ENCODE results near the gene SIRPB2. TPM values are rescaled to one million over a fixed set of nuclear protein-coding genes. Genes with fewer than 3 reads are reported as not detected.

The SIRPB2 gene
- total RNA-seq, 4 donors from 2014 or later, result 8.5 to 53.7 (median 27.5) TPM

DNA sequence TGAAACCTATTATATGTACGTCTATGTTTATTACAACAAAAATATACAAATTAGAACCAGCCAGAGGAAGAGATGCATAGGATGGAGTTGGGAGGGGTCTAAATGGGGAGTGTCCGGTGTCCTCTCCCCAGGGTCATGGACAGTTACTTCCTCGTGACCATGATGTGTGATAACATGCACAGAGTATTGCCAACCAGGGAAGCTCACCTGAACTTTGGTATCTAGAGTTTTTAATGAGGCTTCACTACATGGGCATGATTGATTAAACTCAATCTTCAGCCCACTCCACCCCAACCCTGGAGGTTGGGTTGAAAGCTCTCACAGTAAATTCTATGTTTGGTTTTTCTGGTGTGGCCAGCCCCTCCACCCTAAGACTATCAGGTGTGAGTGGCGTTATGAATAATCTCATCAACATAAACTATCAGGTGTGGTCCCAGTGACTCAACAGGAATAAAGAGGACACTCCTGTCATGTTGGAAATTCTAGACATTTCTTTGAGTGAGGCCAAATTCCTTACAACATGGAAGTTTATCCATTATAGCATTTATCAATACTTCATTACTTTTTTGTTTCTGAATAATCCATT, 62.0 kb downstream of the SIRPB2 start:
- TF ChIP-seq, protein P1, sequence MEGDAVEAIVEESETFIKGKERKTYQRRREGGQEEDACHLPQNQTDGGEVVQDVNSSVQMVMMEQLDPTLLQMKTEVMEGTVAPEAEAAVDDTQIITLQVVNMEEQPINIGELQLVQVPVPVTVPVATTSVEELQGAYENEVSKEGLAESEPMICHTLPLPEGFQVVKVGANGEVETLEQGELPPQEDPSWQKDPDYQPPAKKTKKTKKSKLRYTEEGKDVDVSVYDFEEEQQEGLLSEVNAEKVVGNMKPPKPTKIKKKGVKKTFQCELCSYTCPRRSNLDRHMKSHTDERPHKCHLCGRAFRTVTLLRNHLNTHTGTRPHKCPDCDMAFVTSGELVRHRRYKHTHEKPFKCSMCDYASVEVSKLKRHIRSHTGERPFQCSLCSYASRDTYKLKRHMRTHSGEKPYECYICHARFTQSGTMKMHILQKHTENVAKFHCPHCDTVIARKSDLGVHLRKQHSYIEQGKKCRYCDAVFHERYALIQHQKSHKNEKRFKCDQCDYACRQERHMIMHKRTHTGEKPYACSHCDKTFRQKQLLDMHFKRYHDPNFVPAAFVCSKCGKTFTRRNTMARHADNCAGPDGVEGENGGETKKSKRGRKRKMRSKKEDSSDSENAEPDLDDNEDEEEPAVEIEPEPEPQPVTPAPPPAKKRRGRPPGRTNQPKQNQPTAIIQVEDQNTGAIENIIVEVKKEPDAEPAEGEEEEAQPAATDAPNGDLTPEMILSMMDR (IDR thresholded peaks at IDR 0.05; ENCODE audit: low read depth), result no peak

DNA sequence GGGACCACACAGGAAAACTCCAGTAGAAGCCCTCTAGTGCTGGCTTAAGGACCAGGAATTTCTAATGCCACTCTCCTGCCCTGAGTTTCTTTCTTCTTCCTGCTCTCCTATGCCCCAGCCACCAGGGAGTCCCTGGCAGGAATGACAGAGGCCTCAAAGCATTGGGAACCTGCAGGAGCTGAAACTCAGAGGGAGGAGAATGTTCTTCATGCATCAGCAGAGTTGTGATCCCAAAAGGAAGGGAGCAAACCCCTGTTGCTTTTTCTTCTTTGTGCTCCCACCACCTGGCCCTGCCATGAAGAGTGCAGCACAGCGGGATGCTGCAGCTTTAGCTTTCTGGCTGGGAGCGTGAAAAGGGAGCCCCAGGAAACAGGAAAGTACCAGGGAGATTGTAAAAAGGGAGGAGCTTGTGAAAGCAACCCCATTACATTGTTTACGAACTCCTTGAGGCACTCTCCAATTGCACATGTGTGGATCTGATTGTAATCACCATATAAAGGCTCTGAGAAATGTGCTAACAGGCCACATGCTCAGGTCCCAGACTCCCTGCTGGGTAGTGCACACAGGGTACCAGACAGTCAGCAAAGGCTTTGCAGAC, 63.7 kb downstream of the SIRPB2 start:
- TF ChIP-seq, protein P1 (IDR thresholded peaks at IDR 0.05; ENCODE audit: low read depth), result no peak

DNA sequence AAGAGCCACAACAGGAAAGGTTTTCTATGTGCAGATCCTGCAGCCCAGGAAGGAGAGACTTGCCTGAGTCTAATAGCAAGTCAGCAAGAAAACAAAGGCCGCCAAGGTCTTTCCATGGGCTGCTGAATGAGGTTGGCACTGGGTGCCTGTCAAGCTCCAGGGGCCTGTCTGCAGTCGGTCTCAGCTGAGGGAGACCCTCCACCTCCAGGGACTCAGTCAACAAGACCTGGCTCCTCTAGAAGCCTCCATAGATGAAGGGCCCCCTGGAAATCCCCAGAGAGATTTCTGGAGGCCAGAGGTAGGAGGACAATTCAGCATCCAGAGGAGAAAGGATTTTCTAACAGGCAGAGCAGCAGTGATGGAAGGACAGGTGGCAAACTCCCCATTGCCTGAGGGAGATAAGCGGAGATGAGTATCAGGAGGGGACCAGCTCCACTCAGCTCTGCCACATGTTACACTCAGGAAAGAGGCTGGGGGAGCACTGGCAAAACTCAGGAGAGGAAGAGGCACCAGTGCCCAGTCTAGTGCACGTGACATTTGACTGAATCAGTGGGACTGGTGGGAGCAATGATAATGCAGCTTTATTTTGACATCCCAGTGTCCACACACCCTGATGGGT, 64.9 kb downstream of the SIRPB2 start:
- TF ChIP-seq, protein P1 (IDR thresholded peaks at IDR 0.05; ENCODE audit: low read depth), result no peak

Small RNA genes lying within 50 kb of the gene (small RNA-seq; reads per million reads assigned to genes)
- gene RNU6-917P, result not detected

Other genes with a start within 250 kb of the SIRPB2 start
- 1 to 10 TPM; 1.5 to 2.0 (median 1.7) TPM for gene SNPH, start 225.1 kb downstream of the SIRPB2 start, total RNA-seq
- 10 to 100 TPM in 1 of 4 donors, 1 to 10 TPM in 3; 2.3 to 12.1 (median 6.6) TPM for gene SDCBP2, start 162.3 kb downstream of the SIRPB2 start, total RNA-seq
- gene FKBP1A, start 98.4 kb downstream of the SIRPB2 start, total RNA-seq, result 100 to 1,000 TPM; 131 to 257 (median 165) TPM
- 10 to 100 TPM; 43.7 to 60.5 (median 57.8) TPM for gene NSFL1C, start 24.6 kb downstream of the SIRPB2 start, total RNA-seq
- 1 to 10 TPM in 1 of 4 donors, not detected in 3; 7.8 TPM for gene SIRPD, start 66.3 kb upstream of the SIRPB2 start, total RNA-seq
- gene SIRPB1, start 128.6 kb upstream of the SIRPB2 start, total RNA-seq, result 10 to 100 TPM in 1 of 4 donors, 1 to 10 TPM in 2, not detected in 1; 4.2 to 48.3 (median 6.2) TPM
- gene SIRPG, start 166.4 kb upstream of the SIRPB2 start, total RNA-seq, result not detected